Activated CD8-positive, alpha-beta memory T cell treated with anti-CD3 and anti-CD28 coated beads, Interleukin-2, amount 10 ng/mL, durations not matched to agents 7 days and 5 days (primary cell): Measurements from ENCODE around the gene LCN1. TPM values are rescaled to one million over a fixed set of nuclear protein-coding genes. Genes with fewer than 3 reads are reported as not detected.
"Not testable (repeated sequence)": the region's sequence is repeated elsewhere in the genome, so short reads cannot be mapped to it uniquely, and the experiment has no call there.

ENCODE experiments used
- ATAC-seq: fragments of 150-1000 bp; cut with Tn5 transposase; one replicate; pipeline ENCODE4 v1.10.0; 2021; ENCODE audit warnings: moderate library complexity
- CTCF ChIA-PET: fragments of 350-600 bp; sonication (Branson Sonifier 250); formaldehyde crosslinking; loops from one replicate; lab custom pipeline; 2021; ENCODE audit warnings: antibody characterized with exemption; lab: Charles Lee
- DNase-seq: peaks from one replicate; pipeline ENCODE4 v3.0.0-alpha.2; 2020
- H3K27ac Mint-ChIP-seq: one replicate; pipeline ENCODE4 v1.8.0; 2021; ENCODE audit warnings: mild to moderate bottlenecking, mixed read lengths
- H3K27me3 Mint-ChIP-seq: one replicate; pipeline ENCODE4 v1.8.0; 2021; ENCODE audit warnings: mixed read lengths
- H3K36me3 Mint-ChIP-seq: one replicate; pipeline ENCODE4 v1.8.0; 2021; ENCODE audit warnings: mild to moderate bottlenecking, mixed read lengths
- H3K4me1 Mint-ChIP-seq: one replicate; pipeline ENCODE4 v1.8.0; 2021; ENCODE audit warnings: mixed read lengths
- H3K4me3 Mint-ChIP-seq: one replicate; pipeline ENCODE4 v1.8.0; 2021; ENCODE audit warnings: mild to moderate bottlenecking, moderate library complexity, mixed read lengths
- H3K9me3 Mint-ChIP-seq: one replicate; pipeline ENCODE4 v1.8.0; 2022; ENCODE audit warnings: low read depth, mixed read lengths
- total RNA-seq, 2 experiments: library from RNA; stranded (reverse); gene quantifications; one replicate each; pipeline ENCODE4 v1.2.3, GENCODE V29; 2021

Gene LCN1
- total RNA-seq, 2 experiments from 2014 or later: not detected

- Mint-ChIP-seq H3K4me1 (peaks cover 13% of the 10 kb centered on the region), H3K9me3 (no peaks in the 10 kb centered on the region), H3K36me3 (peaks cover 16% of the 10 kb centered on the region), H3K27me3 (peaks cover 8% of the 10 kb centered on the region), H3K4me3 (no peak overlapping the region), H3K27ac (no peak overlapping the region)
- peak; percentile 71 for DNase-seq
- CTCF ChIA-PET: interaction anchor here (0.5 to 2.6 kb wide), 9 partner anchors 8 to 98 kb away, joined by 3 to 15 read pairs (median 4); no protein-coding TSS in a partner anchor
- no peak for ATAC-seq
Observed at GRCh38 chr9:135504262-135505243, 16.7 kb upstream of the LCN1 start.

- Mint-ChIP-seq H3K27ac (no peak overlapping the region), H3K9me3 (no peaks in the 10 kb centered on the region)
Observed at GRCh38 chr9:135505406-135506187, 15.6 kb upstream of the LCN1 start.

GRCh38 chr9:135506327-135507103 lies 14.7 kb upstream of the LCN1 start:
- Mint-ChIP-seq H3K27me3 (peaks cover 12% of the 10 kb centered on the region), H3K4me3 (no peak overlapping the region), H3K36me3 (peaks cover 16% of the 10 kb centered on the region), H3K27ac (no peak overlapping the region), H3K4me1 (peaks cover 21% of the 10 kb centered on the region), H3K9me3 (no peaks in the 10 kb centered on the region)
- DNase-seq (no peak), ATAC-seq (no peak)
- CTCF ChIA-PET: interaction anchor here (2.6 kb wide), 1 partner anchor 23 kb away, joined by 15 read pairs; no protein-coding TSS in a partner anchor

More at GRCh38 chr9:135505406-135506187, 15.6 kb upstream of the LCN1 start:
- Mint-ChIP-seq H3K4me1 (peaks cover 13% of the 10 kb centered on the region), H3K4me3 (no peak overlapping the region), H3K36me3 (peaks cover 16% of the 10 kb centered on the region), H3K27me3 (peaks cover 12% of the 10 kb centered on the region)
- no peak for ATAC-seq
- CTCF ChIA-PET: interaction anchor here (1.1 to 2.6 kb wide), 2 partner anchors 13 to 24 kb away, joined by 4 to 15 read pairs; no protein-coding TSS in a partner anchor
- DNase-seq: no peak

- ATAC-seq (no peak), DNase-seq (no peak)
- peaks cover 14% of the 10 kb centered on the region for H3K36me3 Mint-ChIP-seq
- H3K4me3 Mint-ChIP-seq: no peak overlapping the region
- H3K9me3 Mint-ChIP-seq: no peaks in the 10 kb centered on the region
- peaks cover 19% of the 10 kb centered on the region for H3K4me1 Mint-ChIP-seq
- no peak overlapping the region for H3K27ac Mint-ChIP-seq
- CTCF ChIA-PET: interaction anchor here (0.7 kb wide), 1 partner anchor 49 kb away, joined by 3 read pairs; no protein-coding TSS in a partner anchor
- peaks cover 12% of the 10 kb centered on the region for H3K27me3 Mint-ChIP-seq
Observed at GRCh38 chr9:135507104-135508035, 13.9 kb upstream of the LCN1 start.

- Mint-ChIP-seq H3K9me3 (no peaks in the 10 kb centered on the region), H3K4me1 (peaks cover 17% of the 10 kb centered on the region), H3K36me3 (peaks cover 10% of the 10 kb centered on the region), H3K27me3 (peaks cover 12% of the 10 kb centered on the region), H3K4me3 (no peak overlapping the region), H3K27ac (no peak overlapping the region)
- CTCF ChIA-PET: no interaction called here
- ATAC-seq (no peak), DNase-seq (no peak)
Observed at GRCh38 chr9:135508211-135508820, 12.9 kb upstream of the LCN1 start.

GRCh38 chr9:135509458-135509857 lies 11.8 kb upstream of the LCN1 start:
- Mint-ChIP-seq H3K4me1 (peaks cover 17% of the 10 kb centered on the region), H3K4me3 (no peak overlapping the region), H3K27ac (no peak overlapping the region), H3K36me3 (peaks cover 3% of the 10 kb centered on the region), H3K9me3 (no peaks in the 10 kb centered on the region), H3K27me3 (peaks cover 12% of the 10 kb centered on the region)
- CTCF ChIA-PET: no interaction called here
- DNase-seq (no peak), ATAC-seq (no peak)

- Mint-ChIP-seq H3K27ac (no peak overlapping the region), H3K27me3 (peaks cover 12% of the 10 kb centered on the region), H3K36me3 (no peaks in the 10 kb centered on the region), H3K4me3 (no peak overlapping the region), H3K9me3 (no peaks in the 10 kb centered on the region), H3K4me1 (peaks cover 23% of the 10 kb centered on the region)
- no peak for DNase-seq
- ATAC-seq: no peak
- CTCF ChIA-PET: interaction anchor here (0.6 to 1.6 kb wide), 2 partner anchors 8 to 43 kb away, joined by 3 to 6 read pairs; no protein-coding TSS in a partner anchor
Observed at GRCh38 chr9:135512241-135512603, 9.0 kb upstream of the LCN1 start.

- no peaks in the 10 kb centered on the region for H3K36me3 Mint-ChIP-seq
- peaks cover 23% of the 10 kb centered on the region for H3K4me1 Mint-ChIP-seq
- DNase-seq (no peak), ATAC-seq (no peak)
- no peak overlapping the region for H3K4me3 Mint-ChIP-seq
- CTCF ChIA-PET: interaction anchor here (0.6 to 1.6 kb wide), 2 partner anchors 8 to 44 kb away, joined by 3 to 6 read pairs; no protein-coding TSS in a partner anchor
- no peak overlapping the region for H3K27ac Mint-ChIP-seq
- no peaks in the 10 kb centered on the region for H3K9me3 Mint-ChIP-seq
- peaks cover 17% of the 10 kb centered on the region for H3K27me3 Mint-ChIP-seq
Observed at GRCh38 chr9:135512904-135513303, 8.3 kb upstream of the LCN1 start.

- no peaks in the 10 kb centered on the region for H3K9me3 Mint-ChIP-seq
- H3K4me1 Mint-ChIP-seq: peaks cover 23% of the 10 kb centered on the region
- DNase-seq (no peak), ATAC-seq (no peak)
- no peak overlapping the region for H3K4me3 Mint-ChIP-seq
- H3K36me3 Mint-ChIP-seq: no peaks in the 10 kb centered on the region
- H3K27ac Mint-ChIP-seq: no peak overlapping the region
- H3K27me3 Mint-ChIP-seq: peaks cover 20% of the 10 kb centered on the region
- CTCF ChIA-PET: interaction anchor here (1.6 kb wide), 1 partner anchor 9 kb away, joined by 6 read pairs; no protein-coding TSS in a partner anchor
Observed at GRCh38 chr9:135513351-135513846, 7.8 kb upstream of the LCN1 start.

GRCh38 chr9:135513906-135514305 lies 7.3 kb upstream of the LCN1 start:
- H3K9me3 Mint-ChIP-seq, ATAC-seq, H3K4me3 Mint-ChIP-seq, DNase-seq, H3K36me3 Mint-ChIP-seq, H3K27ac Mint-ChIP-seq: not testable (repeated sequence)
- CTCF ChIA-PET: interaction anchor here (1.1 kb wide), 1 partner anchor 16 kb away, joined by 3 read pairs; no protein-coding TSS in a partner anchor
- peaks cover 21% of the 10 kb centered on the region for H3K27me3 Mint-ChIP-seq
- peaks cover 23% of the 10 kb centered on the region for H3K4me1 Mint-ChIP-seq

- CTCF ChIA-PET: interaction anchor here (0.8 to 1.1 kb wide), 2 partner anchors 10 to 17 kb away, joined by 3 read pairs; no protein-coding TSS in a partner anchor
- Mint-ChIP-seq H3K4me3 (no peak overlapping the region), H3K27ac (no peak overlapping the region), H3K4me1 (peaks cover 23% of the 10 kb centered on the region), H3K36me3 (no peaks in the 10 kb centered on the region), H3K9me3 (no peaks in the 10 kb centered on the region), H3K27me3 (peaks cover 19% of the 10 kb centered on the region)
- DNase-seq: no peak
- ATAC-seq: no peak
Observed at GRCh38 chr9:135514342-135515082, 6.7 kb upstream of the LCN1 start.
